Stimulated activated CD4-positive, alpha-beta T cell treated with anti-CD3 and anti-CD28 coated beads, Interleukin-15, amount 100 ng/mL, for 1 hour (primary cell): ENCODE data around the gene GALNT16.

Experiments used
- DNase-seq, 2 donors: peaks; one replicate each; pipeline ENCODE4 v3.0.0-alpha.2; 2020; ENCODE audit warnings: low read depth in 1 of 2, low spot score in 1 of 2

GALNT16 gene

DNA sequence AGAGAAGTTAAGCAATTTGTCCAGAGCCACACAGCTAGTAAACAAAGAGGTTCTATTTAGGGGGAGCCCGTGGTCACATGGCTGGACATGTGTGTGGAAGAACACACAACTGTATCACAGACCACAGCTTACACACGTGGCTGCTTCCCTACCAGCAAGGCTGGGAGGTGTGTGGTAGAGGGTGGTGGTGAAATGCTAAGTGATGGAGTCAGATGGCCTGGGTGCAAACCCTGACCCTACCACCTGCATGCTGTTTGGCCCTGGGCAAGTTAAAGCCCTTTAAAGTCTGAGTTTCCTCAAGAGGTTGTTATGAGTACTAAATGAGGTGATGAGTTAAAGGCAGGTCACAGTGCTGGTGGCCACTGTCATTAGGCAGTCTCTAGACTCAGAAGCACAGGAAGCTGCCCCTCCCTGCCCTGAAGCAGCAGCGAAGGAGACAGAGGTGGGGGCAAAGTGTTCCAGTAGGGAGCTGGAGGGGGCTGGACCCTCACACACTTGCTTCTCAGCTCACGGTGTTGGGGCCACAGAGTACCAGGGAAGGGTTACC is 73.9 kb downstream of the GALNT16 start:
- no peak for DNase-seq

GRCh38 chr14:69334576-69334975 is 74.6 kb downstream of the GALNT16 start:
- no peak for DNase-seq

DNA sequence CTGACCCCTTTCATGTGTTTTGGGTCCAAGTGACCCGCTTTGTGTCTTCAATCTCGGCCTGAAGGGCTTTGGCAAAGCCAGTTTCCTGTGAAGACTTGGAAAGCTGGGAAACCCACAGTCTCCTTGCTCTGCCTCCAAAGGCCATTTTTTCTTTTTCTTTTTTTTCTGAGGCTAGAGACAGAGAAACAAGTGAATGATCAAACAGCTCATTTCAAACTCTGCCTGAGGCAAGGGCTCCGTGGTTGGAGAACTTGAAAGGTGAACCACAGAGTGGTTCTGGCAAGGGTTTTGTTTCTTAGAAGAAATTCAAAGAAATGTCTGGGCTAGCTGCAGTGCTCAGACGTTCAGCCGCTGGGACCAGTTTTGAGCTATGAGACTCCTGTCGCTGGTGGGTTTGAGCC is 75.4 kb downstream of the GALNT16 start:
- DNase-seq: no peak

DNA sequence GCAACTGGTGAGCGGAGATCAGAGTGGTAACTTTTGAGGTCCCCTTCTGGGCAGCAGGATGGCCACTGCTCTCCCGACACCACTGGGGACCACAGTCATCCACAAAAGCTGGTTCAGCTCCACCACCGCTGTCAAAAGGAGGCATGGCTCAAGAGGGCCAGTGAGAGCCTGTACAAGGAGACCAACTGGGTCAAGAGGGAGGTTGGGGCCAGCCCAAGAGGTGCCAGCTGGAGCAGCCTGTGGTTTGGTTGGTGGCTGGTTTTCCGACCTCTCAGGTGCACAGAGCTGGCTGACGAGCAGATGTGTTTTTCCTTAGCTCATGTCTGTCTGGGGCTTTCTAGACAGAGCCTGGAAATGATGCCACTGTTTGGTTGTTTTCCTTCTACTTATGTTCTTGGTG is 78.0 kb downstream of the GALNT16 start:
- no peak for DNase-seq

DNA sequence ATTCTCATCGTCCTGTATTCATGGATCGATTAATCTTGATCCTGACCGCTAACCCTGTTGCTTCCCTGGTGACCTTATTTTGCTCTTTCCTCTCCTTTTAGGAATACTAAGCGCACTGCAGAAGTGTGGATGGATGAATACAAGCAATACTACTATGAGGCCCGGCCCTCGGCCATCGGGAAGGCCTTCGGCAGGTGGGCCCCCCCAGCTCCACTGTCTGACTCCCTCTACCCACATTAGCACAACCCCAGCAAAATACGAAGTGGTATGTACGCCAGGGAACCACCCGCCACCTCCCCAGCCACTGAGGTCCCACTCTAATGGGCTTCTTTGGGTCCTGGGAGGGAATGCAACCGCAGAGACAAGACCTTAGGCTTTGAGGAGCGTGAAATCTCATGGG is 79.5 kb downstream of the GALNT16 start:
- DNase-seq: no peak

DNA sequence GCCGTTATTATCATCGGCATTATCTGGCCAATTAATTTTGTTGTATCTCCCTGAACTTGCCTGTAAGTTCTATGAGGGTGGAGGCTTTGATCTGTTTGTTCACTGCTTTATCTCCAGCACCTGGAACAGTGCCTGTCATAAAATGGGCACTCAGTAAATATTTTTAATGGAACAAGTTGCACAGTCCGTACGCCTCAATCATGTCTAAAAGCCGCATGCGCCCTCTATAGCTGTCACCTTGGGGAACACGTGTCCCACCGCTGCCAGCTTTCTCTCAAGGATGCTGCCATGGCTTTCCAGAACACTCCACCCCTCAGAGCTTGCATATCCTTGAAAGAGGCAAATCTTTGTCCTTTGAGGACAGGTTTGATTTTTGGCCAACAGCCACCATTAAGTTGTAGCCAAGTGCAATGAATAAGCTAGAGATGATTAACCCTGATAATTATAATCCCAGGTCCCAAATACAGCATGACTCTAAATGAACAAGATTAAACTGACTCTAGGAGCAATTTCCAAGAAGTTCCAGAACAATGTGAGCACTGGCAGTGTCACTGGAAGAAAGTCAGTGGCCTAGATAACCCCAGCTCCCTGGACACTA is 83.1 kb downstream of the GALNT16 start:
- DNase-seq: no peak

GRCh38 chr14:69344171-69344570 is 84.2 kb downstream of the GALNT16 start:
- DNase-seq: no peak

- DNase-seq: no peak
Measured at GRCh38 chr14:69345402-69345801, 85.4 kb downstream of the GALNT16 start.

- DNase-seq: no peak
Measured at GRCh38 chr14:69346710-69347109, 86.8 kb downstream of the GALNT16 start.

GRCh38 chr14:69349091-69349777 is 89.3 kb downstream of the GALNT16 start:
- DNase-seq: no peak

DNA sequence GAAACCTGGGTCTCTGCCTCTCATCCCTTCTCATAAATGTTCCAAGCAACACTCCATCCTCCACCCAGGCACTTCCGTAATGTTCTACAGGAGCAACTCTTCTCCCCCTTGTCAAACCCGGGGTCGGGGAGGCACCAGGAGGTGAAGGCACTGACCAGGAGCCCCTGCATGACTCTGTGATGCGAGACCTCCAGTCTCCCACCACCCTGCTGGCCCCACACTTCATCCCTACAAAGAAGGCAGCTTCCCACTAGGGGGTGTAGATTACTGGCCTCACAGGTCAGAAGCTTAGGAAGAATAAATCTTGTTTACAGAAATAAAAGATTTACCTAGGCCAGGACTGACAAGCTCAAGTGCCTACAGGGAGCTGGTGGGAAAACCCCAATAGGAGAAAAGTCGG is 90.9 kb downstream of the GALNT16 start:
- no peak for DNase-seq

DNA sequence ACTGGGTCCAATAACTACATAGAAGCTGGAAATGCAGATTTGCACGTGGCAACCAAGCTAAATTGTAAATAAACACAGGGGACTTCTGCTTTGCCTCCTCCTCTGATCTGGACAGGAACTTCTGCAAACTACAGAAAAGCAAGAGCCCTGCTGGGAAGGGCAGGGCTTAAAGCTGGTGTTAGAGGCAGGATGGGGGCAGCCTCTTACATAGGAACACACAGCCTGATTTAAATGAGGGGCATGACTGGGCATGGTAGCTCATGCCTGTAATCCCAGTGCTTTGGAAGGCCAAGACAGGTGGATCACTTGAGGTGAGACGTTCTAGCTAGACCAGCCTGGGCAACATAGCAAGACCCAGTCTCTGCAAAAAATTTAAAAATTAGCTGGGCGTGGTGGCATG is 91.4 kb downstream of the GALNT16 start:
- DNase-seq: no peak

DNA sequence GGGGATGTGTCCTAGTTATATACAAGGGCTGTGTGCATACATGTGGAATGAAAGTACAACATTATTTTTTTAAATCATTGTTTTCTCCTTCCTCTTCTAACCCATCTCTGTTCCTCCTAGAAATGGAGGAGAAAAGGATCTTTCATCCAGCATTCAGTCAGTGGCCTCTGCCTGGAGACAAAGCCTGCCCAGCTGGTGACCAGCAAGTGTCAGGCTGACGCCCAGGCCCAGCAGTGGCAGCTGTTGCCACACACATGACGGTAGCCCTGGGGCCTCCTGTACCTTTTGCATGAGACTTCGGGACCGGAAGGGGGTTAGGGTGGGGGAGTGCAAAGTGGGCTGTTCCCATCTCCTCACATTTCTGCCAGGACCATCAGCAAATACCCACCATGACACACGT is 92.0 kb downstream of the GALNT16 start:
- no peak for DNase-seq

- DNase-seq: no peak
Measured at GRCh38 chr14:69353168-69353567, 93.2 kb downstream of the GALNT16 start.

DNA sequence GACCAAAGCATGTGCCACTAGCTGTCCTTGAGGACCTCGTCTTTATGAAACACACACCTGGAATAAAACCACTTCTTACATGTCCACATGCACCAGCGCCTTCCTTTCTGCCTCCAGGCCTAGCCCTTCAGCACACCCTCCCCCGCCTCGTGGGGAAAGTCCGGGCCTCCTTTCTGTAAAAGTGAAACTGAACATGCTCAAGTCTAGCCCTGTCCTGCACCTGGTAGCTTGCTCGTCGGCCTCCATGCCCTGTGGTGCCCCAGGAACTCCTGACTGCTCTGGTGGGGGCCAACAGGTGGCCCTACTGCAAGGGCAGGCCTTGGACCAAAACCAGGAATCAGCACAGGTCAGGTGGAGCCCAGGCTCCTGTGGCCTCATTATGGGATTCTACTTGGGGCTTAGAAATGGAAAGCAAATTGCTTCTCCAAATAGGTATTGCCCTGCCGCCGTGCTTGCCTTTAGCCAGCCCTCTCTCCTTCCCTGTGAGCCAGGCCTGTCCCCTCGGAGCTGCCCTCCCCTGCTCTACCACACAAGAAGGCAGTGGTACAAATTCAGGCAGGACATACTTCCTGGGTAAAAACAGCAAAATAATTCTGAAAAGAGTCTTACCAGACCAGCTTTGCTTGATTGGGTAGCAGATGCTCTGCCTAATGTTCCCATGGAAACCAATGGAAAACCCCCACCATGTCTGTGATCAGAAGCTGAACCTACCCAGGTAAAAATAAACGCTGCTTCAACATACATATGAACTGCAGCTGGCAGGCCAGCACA is 94.6 kb downstream of the GALNT16 start:
- DNase-seq: peak; percentile 23 to 51

- no peak for DNase-seq
Measured at GRCh38 chr14:69355154-69355597, 95.2 kb downstream of the GALNT16 start.

GRCh38 chr14:69355607-69356281 is 95.8 kb downstream of the GALNT16 start:
- DNase-seq: no peak

DNA sequence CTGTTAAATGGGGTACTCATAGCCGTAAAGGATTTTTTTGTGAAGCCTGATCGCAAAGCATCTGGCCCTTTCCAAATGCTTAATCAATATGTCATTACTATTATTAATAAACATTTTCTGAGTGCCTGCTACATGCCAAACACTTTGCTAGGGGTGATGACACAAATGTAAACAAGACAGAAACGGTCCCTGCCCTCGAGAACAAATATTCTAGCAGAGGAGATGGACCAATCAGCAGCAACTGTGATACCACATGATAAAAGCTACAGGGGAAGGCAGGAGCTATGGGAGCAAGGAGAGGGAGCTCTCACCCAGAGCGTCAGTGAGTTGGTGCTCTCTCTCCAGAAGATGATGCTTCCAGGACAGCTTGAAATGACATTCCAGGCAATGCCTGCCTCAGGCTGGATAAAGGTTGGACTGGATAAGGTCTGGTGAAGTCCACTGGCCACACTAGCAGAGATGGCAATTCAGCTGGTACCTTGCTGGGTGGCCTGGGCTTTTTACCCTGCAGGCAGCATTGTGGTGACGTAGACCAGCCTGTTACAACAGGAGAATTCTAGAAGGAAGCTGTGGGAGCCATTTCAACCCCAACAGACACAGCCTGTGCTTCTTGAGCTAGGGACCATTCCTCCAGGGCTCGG is 97.1 kb downstream of the GALNT16 start:
- DNase-seq: no peak

DNA sequence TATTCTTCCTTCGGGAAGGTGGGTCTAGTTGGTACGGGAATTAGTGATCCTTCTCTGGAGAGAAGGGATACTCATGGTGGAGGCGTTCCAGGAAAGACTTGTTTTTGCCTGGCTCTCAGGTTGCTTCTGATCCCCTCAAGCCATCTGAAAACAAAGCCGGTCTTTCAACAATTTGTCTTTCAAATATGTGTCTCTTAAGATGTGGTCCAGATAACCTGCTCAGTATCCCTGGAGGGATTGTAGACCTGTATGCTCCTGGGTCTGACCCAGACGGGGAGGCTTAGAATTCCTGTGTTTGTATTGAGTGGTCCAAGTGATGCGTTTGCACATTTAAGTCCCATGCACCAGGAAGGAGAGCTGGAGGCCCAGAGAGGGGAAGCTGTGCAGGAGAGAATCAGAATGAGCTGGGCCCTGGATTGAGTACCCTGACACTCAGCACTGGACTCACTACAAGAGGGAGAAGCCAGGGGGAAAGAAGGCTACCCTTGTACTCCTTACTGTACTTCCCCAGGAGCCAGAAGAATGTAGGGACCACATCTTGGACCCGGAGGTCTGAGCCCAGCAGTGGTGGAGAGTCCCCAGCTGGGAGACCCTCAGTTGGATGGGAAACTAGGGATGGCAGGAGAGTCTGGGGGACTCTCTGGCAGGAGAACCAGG is 97.7 kb downstream of the GALNT16 start:
- DNase-seq: no peak

- no peak for DNase-seq
Measured at GRCh38 chr14:69358233-69358963, 98.4 kb downstream of the GALNT16 start.
